Effector CD8-positive, alpha-beta T cell (primary cell): ENCODE data around the gene CLIP2.
"Not testable (repeated sequence)": the region's sequence is repeated elsewhere in the genome, so short reads cannot be mapped to it uniquely, and the experiment has no call there.

Experiments used
- DNase-seq: peaks from one replicate; lab custom pipeline; 2025; lab: John Stamatoyannopoulos, UW

CLIP2 gene

DNA sequence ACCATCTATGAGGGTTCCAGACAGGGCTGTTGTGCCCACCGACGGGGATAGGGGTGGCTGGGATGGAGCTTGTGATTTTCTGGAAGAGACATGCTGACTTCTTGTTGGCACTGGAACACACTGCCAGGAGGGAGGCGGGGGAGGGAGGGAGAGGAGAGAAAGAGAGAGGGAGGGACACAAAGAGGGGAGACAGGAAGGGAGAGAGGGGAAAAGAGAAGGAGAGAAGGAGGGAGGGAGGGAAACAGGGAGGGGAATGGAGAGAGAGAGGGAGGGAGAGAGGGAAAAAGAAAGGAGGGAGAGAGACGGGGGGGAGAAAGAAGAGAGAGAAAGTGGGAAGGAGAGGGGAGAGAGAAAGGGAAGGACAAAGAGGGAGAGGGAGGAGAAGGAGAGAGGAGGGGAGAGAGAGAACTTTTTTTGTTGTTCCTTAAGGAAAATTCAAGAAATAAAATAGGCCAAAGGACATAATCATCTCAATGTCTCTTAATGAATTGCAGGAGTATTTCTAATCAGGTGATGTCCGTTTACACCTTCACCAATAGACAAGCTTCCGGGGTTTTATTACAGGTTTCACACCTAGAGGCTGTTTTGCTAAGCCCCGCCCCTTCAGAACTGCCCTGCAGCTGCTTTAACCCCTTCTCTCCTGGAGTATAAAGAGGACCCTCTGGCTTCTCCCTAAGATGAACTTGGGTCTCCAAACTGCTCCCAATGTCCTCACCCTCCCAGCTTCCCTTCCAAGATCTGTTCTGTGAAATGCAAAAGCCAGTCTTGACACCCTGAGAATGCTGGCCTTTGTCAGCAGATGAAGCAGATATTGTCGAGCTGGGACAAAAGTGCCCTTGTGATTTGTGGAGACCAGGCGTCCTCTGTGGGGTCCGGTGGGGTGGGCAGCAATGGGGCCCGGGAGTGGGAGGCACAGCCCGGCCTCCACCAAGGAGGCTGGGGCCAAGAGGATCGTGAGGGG lies 82.5 kb downstream of the CLIP2 start:
- no peak for DNase-seq

DNA sequence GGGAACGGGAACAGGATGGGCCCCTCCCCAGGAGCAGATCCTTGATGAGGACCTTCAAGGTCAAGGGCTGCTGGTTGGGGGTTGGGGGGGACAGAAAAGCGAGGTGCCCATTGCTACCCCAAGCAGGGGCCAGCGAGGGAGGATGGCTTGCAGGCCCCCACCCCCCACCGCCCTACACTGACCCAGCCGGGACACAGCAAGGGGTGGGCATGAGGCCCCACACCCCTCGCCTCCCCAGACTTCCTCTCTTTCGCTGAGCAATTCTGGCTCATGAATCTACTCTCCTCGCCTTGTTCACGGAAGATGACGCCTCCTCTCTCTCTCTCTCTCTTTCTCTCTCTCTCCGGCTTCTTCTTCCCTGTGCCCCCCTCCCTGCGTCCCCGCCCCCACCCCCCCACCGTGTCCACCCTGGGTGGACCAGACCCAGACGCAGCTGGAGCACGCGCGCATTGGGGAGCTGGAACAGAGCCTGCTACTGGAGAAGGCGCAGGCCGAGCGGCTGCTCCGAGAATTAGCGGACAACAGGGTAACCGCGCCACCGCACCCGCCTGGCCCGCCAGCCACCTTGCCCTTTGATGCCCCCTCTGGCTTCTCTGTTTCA lies 83.4 kb downstream of the CLIP2 start:
- no peak for DNase-seq

DNA sequence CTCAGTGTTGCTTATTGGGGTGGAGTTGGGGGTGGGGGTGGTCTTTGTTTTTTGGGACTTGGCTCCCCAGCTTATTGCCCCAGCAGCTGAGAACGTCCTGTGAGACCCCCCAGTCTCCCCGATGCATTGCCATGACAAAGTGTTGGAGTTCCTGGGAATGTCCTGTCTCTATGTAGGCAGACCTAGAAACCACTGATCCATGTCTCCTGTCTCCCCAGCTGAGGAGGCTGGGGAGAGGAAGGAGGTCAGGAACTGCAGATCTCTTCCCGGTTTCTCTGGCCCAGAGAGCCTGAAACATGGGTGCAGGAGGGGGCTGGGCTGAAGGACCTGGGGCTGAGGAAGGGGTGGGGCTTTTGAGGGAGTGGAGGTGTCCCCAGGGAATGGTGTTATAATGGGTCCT lies 84.3 kb downstream of the CLIP2 start:
- DNase-seq: no peak

DNA sequence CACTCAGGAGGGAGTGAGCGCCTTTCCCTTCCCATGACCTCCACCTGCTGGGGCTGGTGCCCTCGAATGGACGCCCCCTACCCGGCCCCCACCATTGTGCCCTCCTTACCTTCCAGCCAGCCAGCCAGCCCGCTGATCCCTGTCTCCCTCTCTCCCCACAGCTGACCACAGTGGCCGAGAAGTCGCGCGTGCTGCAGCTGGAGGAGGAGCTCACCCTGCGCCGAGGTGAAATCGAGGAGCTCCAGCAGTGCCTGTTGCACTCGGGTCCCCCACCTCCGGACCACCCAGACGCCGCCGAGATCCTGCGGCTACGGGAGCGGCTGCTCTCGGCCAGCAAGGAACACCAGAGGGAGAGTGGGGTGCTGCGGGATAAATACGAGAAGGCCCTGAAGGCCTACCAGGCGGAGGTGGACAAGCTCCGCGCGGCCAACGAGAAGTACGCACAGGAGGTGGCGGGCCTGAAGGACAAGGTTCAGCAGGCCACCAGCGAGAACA lies 86.6 kb downstream of the CLIP2 start:
- no peak for DNase-seq

DNA sequence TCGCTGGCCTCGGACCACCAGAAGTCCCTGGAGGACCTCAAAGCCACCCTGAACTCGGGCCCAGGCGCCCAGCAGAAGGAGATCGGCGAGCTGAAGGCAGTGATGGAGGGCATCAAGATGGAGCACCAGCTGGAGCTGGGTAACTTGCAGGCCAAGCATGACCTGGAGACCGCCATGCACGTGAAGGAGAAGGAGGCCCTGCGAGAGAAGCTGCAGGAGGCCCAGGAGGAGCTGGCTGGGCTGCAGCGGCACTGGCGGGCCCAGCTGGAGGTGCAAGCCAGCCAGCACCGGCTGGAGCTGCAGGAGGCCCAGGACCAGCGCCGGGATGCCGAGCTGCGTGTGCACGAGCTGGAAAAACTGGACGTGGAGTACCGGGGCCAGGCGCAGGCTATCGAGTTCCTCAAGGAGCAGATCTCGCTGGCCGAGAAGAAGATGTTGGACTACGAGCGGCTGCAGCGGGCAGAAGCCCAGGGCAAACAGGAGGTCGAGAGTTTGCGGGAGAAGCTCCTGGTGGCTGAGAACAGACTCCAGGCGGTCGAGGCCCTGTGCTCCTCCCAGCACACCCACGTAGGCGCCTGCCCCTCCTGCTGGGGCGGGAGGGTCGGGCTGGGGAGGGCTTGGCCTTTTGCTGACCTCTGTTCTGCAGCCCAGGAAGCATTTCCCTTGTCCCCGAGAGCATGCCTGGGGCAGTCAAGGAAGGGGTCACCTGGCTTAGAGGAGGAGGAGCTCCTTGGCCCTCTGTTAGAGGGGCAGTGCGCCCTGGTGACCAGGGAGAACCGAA lies 87.2 kb downstream of the CLIP2 start:
- DNase-seq: no peak

DNA sequence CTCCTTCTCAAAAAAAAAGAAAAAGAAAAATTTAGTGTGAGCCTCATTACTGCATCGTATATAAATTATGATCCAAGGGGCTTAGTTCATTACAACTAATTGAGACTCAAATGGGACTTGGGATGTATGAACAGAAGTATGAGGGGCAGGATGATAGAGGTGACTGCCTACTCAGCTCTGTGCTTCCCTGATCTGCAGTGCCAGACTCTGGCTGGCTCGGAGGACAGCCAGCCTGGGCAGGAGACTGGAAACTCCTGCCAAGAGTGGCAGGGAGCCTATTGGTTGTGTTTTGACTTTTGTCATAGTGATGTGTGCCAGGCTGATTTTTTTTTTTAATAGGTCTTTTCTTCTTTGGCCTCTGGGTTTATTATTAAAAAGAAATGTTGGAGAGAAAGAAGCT lies 90.7 kb downstream of the CLIP2 start:
- DNase-seq: no peak

DNA sequence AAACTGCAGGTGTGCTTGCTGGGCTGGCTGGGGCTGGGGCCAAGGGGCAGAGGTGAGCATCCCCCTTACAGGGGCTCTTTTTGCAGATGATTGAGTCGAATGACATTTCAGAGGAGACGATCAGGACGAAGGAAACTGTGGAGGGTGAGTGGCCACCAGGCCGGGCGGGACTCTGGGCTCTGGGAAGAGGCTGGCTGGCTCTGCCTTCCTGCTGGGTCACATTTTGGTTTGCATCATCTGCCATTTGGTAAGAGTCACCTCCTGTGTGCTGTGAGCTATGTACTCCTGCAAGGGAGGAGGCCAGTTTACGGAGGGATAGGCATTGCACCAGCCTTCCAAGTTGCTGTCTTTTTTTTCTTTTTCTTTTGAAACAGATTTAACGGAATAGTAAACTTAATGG lies 91.5 kb downstream of the CLIP2 start:
- DNase-seq: no peak

DNA sequence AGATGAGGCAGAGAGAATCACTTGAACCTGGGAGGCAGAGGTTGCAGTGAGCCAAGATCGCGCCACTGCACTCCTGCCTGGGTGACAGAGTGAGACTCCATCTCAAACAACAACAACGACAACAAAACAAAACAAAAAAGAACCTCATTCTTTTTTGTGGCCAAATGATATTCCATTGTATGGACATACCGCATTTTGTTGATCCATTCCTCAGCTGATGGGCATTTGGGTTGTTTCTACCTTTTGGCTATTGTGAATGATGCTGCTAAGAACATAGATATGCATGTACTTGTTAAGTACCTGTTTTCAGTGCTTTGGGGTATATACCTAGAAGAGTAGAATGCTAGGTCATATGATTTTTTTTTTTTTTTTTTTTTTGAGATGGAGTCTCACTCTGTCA lies 94.9 kb downstream of the CLIP2 start:
- not testable (repeated sequence) for DNase-seq

DNA sequence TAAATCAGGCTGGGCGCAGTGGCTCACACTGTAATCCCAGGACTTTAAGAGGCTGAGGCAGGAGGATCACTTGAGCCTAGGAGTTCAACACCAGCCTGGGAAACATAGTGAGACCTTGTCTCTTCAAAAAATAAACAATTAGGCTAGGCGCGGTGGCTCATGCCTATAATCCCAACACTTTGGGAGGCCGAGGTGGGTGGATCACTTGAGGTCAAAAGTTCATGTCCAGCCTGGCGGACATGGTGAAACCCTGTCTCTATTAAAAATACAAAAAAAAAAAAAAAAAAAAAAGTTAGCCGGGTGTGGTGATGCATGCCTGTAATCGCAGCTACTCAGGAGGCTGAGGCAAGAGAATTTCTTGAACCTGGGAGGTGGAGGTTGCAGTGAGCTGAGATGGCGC lies 95.6 kb downstream of the CLIP2 start:
- not testable (repeated sequence) for DNase-seq

DNA sequence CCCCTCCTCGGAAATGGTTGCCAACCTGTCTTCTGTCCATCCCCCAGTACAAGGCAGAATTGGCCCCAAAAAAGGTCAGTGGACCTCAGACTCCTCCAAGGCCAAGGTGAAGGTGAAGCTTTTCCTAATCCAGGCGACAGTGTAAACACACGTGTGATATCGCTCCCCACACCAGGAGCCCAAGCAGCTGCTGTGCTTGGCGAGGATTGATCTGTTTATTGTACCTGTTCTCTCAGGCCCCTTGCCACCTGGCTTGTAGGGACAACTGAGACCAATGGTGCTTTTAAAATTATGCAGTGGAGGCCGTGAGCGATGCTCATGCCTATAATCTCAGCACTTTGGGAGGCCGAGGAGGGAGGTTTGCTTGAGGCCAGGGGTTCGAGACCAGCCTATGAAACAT lies 98.4 kb downstream of the CLIP2 start:
- no peak for DNase-seq

DNA sequence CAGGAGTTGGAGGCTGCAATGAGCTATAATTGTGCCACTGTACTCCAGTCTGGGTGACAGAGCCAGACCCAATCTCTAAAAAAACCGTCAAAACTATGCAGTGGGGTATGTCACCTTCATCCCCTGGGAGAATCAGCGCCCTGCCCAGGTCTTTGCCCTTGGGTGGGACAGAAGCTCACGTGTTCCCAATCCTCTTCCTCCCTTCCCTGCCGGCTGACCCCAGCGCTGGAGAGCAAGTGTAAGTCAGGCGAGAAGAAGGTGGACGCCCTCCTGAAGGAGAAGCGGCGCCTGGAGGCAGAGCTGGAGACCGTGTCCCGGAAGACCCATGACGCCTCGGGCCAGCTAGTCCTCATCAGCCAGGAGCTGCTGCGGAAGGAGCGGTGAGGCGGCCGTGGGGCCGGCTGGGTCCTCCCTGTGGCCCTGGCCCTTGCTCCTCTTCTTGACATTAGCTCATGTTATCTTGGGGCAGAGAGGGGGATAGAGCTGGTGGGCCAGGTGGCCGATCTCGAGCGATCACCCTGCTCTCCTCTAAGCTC lies 99.7 kb downstream of the CLIP2 start:
- DNase-seq: no peak

DNA sequence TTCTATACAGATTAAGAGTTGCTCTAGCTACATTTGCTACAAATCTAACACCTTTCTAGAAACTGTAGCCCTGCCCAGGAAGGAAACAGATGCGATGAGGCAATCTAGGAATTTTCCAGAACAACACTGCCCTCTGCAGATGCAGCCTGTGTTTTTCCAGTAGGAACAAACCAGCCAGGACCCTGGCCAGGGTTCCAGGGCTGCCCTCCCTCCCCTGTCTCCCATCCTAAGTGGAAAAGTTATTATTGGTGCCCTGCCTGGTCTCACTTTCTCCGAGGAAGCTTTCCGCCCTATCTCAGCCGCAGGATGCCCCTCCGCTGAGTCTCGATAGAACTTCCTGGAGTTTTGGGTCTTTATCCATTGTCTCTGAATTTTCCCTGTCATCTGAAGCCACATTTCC lies 104.5 kb downstream of the CLIP2 start:
- not testable (repeated sequence) for DNase-seq

DNA sequence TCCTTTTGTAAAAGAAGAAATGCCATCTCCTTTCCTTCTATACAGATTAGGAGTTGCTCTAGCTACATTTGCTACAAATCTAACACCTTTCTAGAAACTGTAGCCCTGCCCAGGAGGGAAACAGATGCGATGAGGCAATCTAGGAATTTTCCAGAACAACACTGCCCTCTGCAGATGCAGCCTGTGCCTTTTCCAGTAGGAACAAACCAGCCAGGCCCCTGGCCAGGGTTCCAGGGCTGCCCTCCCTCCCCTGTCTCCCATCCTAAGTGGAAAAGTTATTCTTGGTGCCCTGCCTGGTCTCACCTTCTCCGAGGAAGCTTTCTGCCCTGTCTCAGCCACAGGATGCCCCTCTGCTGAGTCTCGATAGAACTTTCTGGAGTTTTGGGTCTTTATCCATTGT lies 105.4 kb downstream of the CLIP2 start:
- not testable (repeated sequence) for DNase-seq

DNA sequence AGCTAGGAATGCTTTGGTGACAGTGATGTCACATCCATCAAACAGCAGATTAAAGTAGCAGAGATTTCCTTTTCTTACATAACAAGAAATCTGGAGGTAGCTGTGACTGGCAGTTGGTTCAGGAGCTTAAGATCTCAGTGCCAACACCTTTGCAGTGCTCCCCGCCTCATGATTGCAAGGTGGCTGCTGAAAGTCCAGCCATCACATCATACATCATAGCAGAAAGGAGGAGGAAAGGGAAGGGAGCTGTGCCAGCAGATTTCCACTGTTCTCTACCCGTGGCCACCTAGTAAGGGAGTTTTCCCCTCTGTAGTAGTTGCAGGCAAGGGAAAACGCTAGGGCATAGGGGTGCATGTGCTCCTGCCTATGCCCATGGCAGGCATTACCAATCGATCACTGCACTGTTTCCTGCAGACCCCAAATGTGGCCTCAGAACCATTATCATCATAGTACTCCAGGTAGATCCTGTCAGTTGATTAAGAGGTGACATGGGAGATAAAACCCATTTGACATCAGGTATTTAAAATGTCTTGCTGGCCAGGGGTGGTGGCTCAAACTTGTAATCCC lies 106.6 kb downstream of the CLIP2 start:
- no peak for DNase-seq

DNA sequence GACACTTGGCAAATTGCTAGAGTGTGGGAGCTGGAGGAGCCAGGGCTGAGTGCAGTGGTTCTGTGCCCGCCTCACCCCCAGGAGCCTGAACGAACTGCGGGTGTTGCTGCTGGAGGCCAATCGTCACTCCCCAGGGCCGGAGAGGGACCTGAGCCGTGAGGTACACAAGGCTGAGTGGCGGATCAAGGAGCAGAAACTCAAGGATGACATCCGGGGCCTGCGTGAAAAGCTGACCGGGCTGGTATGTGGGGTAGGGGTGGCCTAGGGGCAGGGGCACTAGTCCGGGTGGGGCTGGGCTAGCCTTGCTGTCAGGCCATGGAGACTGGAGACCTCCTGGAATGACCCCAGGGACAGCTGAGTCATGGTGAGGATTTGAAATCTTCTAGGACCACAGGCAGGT lies 107.8 kb downstream of the CLIP2 start:
- no peak for DNase-seq

DNA sequence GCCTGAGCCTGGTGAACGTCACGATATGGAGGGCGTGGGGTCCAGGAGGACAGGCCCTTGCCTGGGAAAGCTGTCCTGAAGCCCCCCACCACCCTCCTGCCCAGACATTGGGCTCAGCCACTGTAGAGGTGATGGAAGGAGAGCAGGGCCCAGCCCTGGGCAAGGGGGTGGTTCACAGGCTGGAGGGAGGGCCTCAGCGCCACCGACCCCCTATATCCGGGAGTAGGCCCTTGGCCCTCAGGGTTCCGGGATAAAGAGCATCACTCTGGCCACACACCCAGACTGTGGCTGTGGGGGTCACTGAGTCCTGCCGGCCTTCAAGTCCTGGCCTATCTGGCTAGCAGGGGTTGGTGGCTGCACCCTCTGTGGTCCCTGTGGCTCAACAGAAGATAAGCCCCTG lies 109.2 kb downstream of the CLIP2 start:
- no peak for DNase-seq

DNA sequence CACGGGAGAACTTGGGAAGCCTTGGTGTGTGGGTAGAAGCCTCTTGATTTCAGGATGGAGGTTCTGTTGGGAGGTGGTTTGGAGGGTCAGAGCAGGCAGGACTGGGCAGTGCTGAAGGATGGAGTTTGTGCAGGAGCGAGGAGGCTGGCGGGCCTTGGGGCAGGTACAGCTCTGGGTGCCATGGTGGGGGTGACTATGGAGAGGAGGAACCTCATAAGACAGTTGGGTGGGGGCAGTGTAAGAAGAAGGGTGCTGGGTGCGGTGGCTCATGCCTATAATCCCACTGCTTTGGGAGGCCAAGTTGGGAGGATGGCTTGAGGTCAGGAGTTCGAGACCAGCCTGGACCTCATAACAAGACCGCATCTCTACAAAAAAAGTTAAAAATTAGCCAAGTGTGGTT lies 109.8 kb downstream of the CLIP2 start:
- no peak for DNase-seq

DNA sequence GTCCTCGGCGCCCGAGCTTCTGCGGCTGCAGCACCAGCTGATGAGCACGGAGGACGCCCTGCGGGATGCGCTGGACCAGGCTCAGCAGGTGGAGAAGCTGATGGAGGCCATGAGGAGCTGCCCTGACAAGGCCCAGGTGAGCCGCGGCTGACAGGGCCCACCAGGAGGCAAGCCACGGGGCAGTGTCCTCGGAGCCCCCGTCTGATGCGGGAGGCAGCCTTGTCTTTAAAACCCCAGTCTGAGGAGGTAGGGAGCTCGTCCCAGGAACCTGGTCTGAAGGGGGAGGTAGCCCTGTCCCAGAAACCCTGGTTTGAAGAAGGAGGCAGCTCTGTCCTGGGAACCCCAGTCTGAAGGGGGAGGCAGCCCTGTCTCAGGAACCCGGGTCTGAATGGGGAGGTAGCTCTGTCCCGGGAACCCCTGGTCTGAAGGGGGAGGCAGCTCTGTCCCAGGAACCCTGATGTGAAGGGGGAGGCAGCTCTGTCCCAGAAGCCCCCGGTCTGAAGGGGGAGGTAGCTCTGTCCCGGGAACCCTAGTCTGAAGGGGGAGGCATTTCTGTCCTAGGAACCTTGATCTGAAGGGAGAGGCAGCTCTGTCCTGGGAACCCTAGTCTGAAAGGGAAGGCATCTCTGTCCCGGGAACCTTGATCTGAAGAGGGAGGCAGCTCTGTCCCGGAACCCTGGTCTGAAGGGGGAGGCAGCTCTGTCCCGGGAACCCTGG lies 111.4 kb downstream of the CLIP2 start:
- no peak for DNase-seq

DNA sequence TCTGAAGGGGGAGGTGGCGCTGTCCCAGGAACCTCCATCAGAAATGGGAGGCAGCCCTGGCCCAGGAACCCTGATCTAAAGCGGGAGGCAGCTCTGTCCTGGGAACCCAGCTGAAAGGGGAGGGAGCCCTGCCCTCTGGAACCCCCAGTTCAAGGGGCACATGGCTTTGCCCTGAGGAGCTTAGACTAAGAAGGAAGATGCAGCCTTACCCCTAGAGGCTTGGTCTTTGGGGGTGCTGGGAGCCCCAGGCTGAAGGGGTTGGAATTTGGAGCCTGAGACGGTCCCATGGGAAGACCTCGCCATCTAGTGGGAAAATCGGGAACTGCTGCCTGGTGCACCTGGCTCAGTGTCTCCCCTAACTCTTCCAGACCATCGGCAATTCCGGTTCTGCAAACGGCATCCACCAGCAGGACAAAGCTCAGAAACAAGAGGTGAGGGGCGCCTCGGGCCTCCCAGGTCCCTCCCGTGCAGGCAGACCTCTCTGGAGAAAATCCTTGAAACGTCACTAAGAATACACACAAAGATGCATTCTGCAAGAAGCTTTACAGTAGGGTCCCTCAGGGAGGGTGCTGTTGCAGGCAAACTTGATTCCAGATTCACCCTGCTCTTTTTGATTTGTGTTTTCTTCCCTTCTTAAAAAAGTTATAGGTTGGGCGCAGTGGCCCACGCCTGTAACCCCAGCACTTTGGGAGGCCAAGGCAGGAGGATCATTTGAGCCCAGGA lies 112.1 kb downstream of the CLIP2 start:
- peak; percentile 60 for DNase-seq

DNA sequence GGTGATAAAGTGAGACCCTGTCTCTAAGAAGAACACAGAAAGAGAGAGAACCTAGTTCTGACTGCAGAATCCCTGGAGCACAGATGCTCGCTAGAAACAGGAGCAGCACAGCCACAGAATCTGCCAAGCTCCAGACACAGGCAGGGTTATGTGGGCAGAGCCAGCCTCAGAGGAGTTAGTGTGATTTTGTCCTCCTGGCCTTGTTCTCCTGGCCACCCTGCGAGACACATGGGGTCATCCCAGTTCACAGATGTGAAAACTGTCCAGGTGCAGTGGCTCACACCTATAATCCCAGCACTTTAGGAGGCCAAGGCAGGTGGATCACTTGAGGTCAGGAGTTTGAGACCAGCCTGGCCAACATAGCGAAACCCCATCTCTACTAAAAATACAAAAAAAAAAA lies 113.5 kb downstream of the CLIP2 start:
- DNase-seq: not testable (repeated sequence)
